ENCODE data around the gene PPP2R2D.

Gene PPP2R2D

GRCh38 chr10:131930150-131930549, 29.3 kb downstream of the PPP2R2D start:
- peaks cover 17% of the 10 kb centered on the region for H3K36me3 Mint-ChIP-seq (ENCODE audit: low read depth)
- peaks cover 63% of the 10 kb centered on the region for H3K4me1 Mint-ChIP-seq (ENCODE audit: low read depth)
- no peak overlapping the region for H3K27ac Mint-ChIP-seq
- no peak overlapping the region for H3K4me3 Mint-ChIP-seq
- H3K9me3 Mint-ChIP-seq: peaks cover 5% of the 10 kb centered on the region
- no peaks in the 10 kb centered on the region for H3K27me3 Mint-ChIP-seq (ENCODE audit: low read depth)

DNA sequence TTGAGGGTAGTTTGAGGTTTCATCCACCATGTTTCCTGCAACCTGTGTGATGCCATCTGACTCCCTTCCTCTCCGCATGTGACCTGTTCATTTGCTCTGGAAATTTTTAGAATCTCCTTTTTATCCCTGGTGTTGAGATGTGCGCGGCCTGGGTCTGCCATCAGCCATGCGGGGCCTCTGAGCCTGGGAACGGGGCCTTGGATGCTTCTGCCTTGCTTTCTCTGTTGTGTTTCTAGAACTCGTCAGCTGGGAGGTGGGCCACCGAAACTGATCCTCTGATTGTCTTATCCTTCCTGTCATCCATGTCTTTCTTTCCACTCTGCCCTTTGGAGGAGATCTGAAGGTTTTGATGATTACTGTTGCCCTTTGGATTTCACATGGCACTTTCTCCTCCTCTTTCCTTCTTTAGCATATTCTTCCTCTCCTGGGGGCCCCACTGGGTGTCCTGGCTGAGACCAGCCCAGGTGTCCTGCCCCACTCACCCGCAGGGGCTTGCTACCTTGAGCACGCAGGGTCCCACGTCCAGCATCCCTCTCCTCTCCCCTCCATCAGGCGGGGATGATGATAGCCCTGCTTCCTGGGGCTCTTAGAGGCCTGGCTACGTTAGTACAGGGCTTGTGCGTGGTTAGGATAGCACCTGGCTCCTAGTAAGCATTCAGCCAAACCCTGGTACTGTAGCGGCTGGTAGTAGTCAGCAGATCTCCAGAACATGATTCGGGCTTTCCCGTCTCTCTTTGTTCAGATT, 29.9 kb downstream of the PPP2R2D start:
- Mint-ChIP-seq H3K36me3 (ENCODE audit: low read depth) (peaks cover 12% of the 10 kb centered on the region), H3K4me1 (ENCODE audit: low read depth) (peaks cover 63% of the 10 kb centered on the region), H3K9me3 (no peaks in the 10 kb centered on the region), H3K27me3 (ENCODE audit: low read depth) (no peaks in the 10 kb centered on the region), H3K4me3 (no peak overlapping the region), H3K27ac (peak overlapping the region; percentile 41)

DNA sequence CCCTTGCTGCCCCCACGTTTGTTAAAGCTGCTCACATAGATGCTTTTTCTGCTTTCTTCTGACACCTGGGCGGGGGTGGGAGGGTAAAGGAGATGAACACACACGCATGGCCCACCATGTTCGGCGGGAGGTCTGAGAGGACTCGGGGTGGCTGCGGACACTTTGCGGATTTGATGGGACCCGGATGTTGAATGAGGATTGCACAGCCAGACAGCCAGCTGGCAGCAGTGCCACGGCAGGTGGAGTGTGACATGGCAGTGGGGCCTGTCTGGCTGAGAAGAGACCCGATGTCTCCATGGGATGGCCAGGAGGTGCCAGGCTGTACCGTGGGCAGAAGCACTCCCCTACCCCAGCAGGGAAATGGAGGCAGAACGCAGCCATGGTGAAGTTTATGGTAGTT, 31.2 kb downstream of the PPP2R2D start:
- H3K36me3 Mint-ChIP-seq (ENCODE audit: low read depth): peaks cover 13% of the 10 kb centered on the region
- H3K9me3 Mint-ChIP-seq: no peaks in the 10 kb centered on the region
- no peak overlapping the region for H3K27ac Mint-ChIP-seq
- no peak overlapping the region for H3K4me3 Mint-ChIP-seq
- H3K4me1 Mint-ChIP-seq (ENCODE audit: low read depth): peaks cover 58% of the 10 kb centered on the region
- H3K27me3 Mint-ChIP-seq (ENCODE audit: low read depth): no peaks in the 10 kb centered on the region

GRCh38 chr10:131933016-131933695, 32.3 kb downstream of the PPP2R2D start:
- no peak overlapping the region for H3K27ac Mint-ChIP-seq
- H3K4me1 Mint-ChIP-seq (ENCODE audit: low read depth): peaks cover 47% of the 10 kb centered on the region
- no peaks in the 10 kb centered on the region for H3K27me3 Mint-ChIP-seq (ENCODE audit: low read depth)
- no peaks in the 10 kb centered on the region for H3K9me3 Mint-ChIP-seq
- peaks cover 20% of the 10 kb centered on the region for H3K36me3 Mint-ChIP-seq (ENCODE audit: low read depth)
- no peak overlapping the region for H3K4me3 Mint-ChIP-seq

GRCh38 chr10:131933696-131934086, 32.9 kb downstream of the PPP2R2D start:
- peaks cover 42% of the 10 kb centered on the region for H3K4me1 Mint-ChIP-seq (ENCODE audit: low read depth)
- H3K36me3 Mint-ChIP-seq (ENCODE audit: low read depth): peaks cover 23% of the 10 kb centered on the region
- H3K27ac Mint-ChIP-seq: no peak overlapping the region
- H3K9me3 Mint-ChIP-seq: no peaks in the 10 kb centered on the region
- no peaks in the 10 kb centered on the region for H3K27me3 Mint-ChIP-seq (ENCODE audit: low read depth)
- H3K4me3 Mint-ChIP-seq: no peak overlapping the region

- peaks cover 24% of the 10 kb centered on the region for H3K36me3 Mint-ChIP-seq (ENCODE audit: low read depth)
- no peaks in the 10 kb centered on the region for H3K27me3 Mint-ChIP-seq (ENCODE audit: low read depth)
- no peak overlapping the region for H3K4me3 Mint-ChIP-seq
- H3K9me3 Mint-ChIP-seq: no peaks in the 10 kb centered on the region
- peaks cover 34% of the 10 kb centered on the region for H3K4me1 Mint-ChIP-seq (ENCODE audit: low read depth)
- no peak overlapping the region for H3K27ac Mint-ChIP-seq
Observed at GRCh38 chr10:131934769-131935168, 34.0 kb downstream of the PPP2R2D start.

- no peak overlapping the region for H3K4me3 Mint-ChIP-seq
- no peak overlapping the region for H3K27ac Mint-ChIP-seq
- no peaks in the 10 kb centered on the region for H3K9me3 Mint-ChIP-seq
- H3K27me3 Mint-ChIP-seq (ENCODE audit: low read depth): no peaks in the 10 kb centered on the region
- H3K36me3 Mint-ChIP-seq (ENCODE audit: low read depth): peaks cover 24% of the 10 kb centered on the region
- peaks cover 29% of the 10 kb centered on the region for H3K4me1 Mint-ChIP-seq (ENCODE audit: low read depth)
Observed at GRCh38 chr10:131935260-131935659, 34.5 kb downstream of the PPP2R2D start.

- H3K9me3 Mint-ChIP-seq: no peaks in the 10 kb centered on the region
- H3K36me3 Mint-ChIP-seq (ENCODE audit: low read depth): peaks cover 27% of the 10 kb centered on the region
- H3K27ac Mint-ChIP-seq: no peak overlapping the region
- H3K4me1 Mint-ChIP-seq (ENCODE audit: low read depth): peaks cover 19% of the 10 kb centered on the region
- H3K27me3 Mint-ChIP-seq (ENCODE audit: low read depth): no peaks in the 10 kb centered on the region
- H3K4me3 Mint-ChIP-seq: no peak overlapping the region
Observed at GRCh38 chr10:131936294-131936693, 35.5 kb downstream of the PPP2R2D start.

DNA sequence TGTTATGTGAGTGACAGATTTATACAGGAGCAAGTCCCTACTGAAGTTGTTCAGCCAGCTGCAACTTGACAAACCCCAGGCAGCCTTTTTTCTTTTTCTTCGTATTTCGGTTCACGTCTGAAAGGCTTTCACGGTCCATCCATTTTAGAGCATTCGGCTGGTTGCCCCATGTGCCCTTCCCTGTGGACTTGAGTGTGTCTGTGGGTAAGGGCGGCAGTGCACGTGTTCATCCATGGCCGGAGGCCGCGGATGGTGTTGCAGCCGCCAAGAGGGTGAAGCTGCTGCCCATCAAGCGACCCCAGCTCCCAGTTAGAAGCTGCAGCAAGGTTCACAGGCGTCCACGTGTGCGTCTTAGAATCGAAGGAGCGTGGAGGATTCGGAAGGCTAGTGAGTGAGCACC, 35.9 kb downstream of the PPP2R2D start:
- Mint-ChIP-seq H3K27ac (no peak overlapping the region), H3K4me3 (no peak overlapping the region), H3K36me3 (ENCODE audit: low read depth) (peaks cover 27% of the 10 kb centered on the region), H3K9me3 (no peaks in the 10 kb centered on the region), H3K27me3 (ENCODE audit: low read depth) (no peaks in the 10 kb centered on the region), H3K4me1 (ENCODE audit: low read depth) (peaks cover 15% of the 10 kb centered on the region)

DNA sequence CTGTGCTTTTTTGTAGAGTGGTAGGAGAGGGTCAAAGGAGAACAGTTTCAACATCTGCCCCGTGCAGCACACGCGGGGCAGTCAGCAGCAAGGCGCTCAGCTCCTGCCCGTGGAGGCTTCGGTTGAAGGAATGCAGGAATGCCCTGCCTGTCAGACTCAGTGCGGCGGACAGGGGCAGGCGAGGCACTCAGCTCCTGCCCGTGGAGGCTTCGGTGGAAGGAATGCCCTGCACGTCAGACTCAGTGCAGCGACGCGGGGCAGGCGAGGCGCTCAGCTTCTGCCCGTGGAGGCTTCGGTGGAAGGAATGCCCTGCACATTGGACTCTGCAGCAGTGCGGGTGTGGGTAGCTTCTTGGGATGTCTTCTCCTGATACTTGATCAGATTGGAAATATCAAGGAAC, 37.0 kb downstream of the PPP2R2D start:
- Mint-ChIP-seq H3K27ac (no peak overlapping the region), H3K4me1 (ENCODE audit: low read depth) (peaks cover 15% of the 10 kb centered on the region), H3K27me3 (ENCODE audit: low read depth) (no peaks in the 10 kb centered on the region), H3K4me3 (no peak overlapping the region), H3K9me3 (no peaks in the 10 kb centered on the region), H3K36me3 (ENCODE audit: low read depth) (peaks cover 27% of the 10 kb centered on the region)

DNA sequence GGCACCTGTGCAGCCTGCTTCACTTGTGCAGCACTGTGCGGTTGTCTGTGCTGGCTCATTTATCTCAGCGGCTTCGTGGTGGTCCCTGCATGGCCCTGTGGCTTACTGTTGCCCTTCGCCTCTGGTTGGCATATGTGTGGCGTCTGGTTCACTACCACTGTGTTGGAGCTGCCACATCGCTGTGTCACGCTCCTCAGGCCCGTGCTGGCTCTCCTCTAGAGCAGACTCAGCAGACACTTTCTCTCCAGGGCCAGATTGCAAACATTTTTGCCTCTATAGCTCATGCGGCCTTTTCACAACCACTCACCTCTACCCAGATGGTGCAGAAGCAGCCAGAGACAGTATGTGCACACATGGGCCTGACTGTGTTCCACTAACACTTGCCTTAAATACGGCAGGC, 37.9 kb downstream of the PPP2R2D start:
- Mint-ChIP-seq H3K27ac (no peak overlapping the region), H3K4me3 (no peak overlapping the region), H3K9me3 (no peaks in the 10 kb centered on the region), H3K4me1 (ENCODE audit: low read depth) (peaks cover 14% of the 10 kb centered on the region), H3K36me3 (ENCODE audit: low read depth) (peaks cover 27% of the 10 kb centered on the region), H3K27me3 (ENCODE audit: low read depth) (no peaks in the 10 kb centered on the region)

DNA sequence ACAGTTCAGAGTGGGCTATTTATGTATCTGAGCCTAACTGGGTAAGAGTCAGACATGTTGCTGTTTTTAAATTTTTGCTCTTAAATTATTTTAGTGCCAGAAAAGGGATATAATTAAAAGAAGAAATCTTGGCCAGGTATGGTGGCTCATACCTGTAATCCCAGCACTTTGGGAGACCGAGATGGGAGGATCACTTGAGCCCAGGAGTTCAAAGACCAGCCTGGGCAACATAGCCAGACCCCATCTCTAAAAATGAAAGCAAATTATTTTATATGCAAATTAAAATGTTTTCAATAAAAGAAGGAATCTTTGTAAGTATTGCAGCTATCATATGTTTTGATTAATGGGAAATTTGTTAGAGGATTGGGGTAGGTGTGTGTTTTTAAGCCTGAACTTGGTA, 41.6 kb downstream of the PPP2R2D start:
- no peak overlapping the region for H3K27ac Mint-ChIP-seq
- no peaks in the 10 kb centered on the region for H3K27me3 Mint-ChIP-seq (ENCODE audit: low read depth)
- no peaks in the 10 kb centered on the region for H3K9me3 Mint-ChIP-seq
- H3K4me1 Mint-ChIP-seq (ENCODE audit: low read depth): peaks cover 1% of the 10 kb centered on the region
- peaks cover 40% of the 10 kb centered on the region for H3K36me3 Mint-ChIP-seq (ENCODE audit: low read depth)
- no peak overlapping the region for H3K4me3 Mint-ChIP-seq

DNA sequence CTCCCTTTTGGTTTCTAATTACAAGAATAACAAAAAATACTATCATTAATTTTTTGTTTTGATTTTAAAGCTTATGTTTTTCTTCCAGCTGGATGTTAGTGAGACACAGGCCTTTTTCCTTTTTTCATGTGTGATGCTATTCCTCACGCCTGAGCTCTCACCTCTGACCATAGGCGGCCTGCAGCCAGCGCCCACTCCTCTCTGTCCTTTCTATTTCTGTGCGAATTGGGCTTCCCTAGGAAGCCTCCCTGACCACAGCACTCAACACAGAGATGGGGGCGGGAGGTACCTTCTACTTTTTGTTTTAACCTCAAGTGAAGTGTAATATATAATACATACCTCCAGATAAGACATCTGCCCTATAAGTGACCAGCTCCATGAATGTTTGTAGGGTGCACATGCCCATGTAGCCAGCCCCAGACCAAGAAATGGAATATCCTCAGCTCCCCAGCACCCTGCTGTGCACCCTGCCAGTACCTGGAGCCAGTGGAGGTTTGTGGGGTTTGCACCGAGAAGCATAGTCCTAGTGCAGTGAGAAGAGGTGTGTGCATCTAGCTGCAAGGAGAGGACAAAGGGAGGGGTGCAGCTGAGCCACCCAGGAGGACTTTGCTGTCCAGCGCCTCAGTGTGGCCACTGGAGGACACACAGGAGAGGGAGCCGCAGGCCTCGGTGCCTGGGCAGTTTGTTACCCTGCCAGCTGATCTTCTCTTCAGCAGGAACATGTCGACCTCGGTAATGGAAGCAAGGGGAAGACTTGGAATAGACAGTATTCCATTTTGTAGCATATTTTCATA, 42.4 kb downstream of the PPP2R2D start:
- H3K4me3 Mint-ChIP-seq: no peak overlapping the region
- no peaks in the 10 kb centered on the region for H3K9me3 Mint-ChIP-seq
- no peaks in the 10 kb centered on the region for H3K27me3 Mint-ChIP-seq (ENCODE audit: low read depth)
- H3K4me1 Mint-ChIP-seq (ENCODE audit: low read depth): peaks cover 1% of the 10 kb centered on the region
- no peak overlapping the region for H3K27ac Mint-ChIP-seq
- H3K36me3 Mint-ChIP-seq (ENCODE audit: low read depth): peaks cover 41% of the 10 kb centered on the region

DNA sequence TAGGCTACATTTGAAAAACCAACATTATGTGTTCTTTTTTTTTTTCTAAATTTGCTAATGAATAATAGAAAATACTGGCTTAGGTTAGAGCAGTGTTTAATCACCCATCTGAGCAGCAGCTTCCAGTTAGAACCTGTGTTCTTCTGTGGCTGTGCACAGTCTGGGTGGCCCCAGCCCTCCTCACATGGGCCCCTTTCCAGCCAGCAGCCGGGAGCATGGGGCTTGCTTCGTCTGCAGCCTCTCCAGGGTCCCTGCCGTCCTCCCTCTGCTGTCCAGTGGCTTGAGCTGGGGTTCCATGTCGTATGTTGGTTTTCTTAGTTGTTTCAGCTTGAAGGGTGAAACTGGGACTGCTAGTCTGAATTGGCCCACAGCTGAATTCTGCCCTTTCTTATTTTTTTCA, 43.6 kb downstream of the PPP2R2D start:
- peaks cover 38% of the 10 kb centered on the region for H3K36me3 Mint-ChIP-seq (ENCODE audit: low read depth)
- H3K4me1 Mint-ChIP-seq (ENCODE audit: low read depth): peaks cover 1% of the 10 kb centered on the region
- no peaks in the 10 kb centered on the region for H3K9me3 Mint-ChIP-seq
- H3K27me3 Mint-ChIP-seq (ENCODE audit: low read depth): no peaks in the 10 kb centered on the region
- H3K27ac Mint-ChIP-seq: no peak overlapping the region
- H3K4me3 Mint-ChIP-seq: no peak overlapping the region

Data from T-helper 1 cell treated with Interleukin-12 subunit alpha and Interleukin-12 subunit beta and Interleukin-4 antibody, amounts not matched to agents 30 μg/mL and 1 μg/mL, for 36 hours (primary cell).